Globus pallidus (tissue), 1 donor: ENCODE data around the gene FOXG1.
A peak's percentile ranks its signal among the peaks of the same experiment; 100 is the strongest.

Experiments used
- DNase-seq: peaks from one replicate; pipeline ENCODE4 v3.0.0-alpha.2; 2015; ENCODE audit warnings: low spot score

The FOXG1 gene

DNA sequence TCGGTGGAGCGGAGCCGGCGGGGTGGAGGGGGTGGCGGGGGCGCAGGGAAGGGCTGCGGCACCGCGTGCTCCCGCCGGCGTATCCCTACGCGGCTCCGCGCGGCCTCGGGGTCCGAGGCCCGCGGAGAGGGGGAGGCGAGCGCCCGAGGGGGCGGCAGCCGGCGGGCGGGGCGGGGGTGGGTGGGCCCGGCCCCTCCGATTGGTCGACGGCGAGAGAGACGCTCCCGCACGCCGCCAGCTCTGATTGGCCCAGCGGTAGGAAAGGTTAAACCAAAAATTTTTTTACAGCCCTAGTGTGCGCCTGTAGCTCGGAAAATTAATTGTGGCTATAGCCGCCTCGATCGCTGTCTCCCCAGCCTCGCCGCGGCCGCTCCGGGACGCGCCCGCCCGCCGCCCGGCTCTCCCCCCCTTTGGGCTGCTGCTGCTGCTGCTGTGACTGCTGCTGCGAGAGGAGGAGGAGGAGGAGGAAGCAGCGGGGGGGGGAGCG is at the start of gene FOXG1:
Gene FOXG1, plus strand, starts transcription at position 319 of the 487 bp plus-strand sequence. CDS start 493 bp downstream, outside the sequence.
- DNase-seq, result peak; percentile 52

DNA sequence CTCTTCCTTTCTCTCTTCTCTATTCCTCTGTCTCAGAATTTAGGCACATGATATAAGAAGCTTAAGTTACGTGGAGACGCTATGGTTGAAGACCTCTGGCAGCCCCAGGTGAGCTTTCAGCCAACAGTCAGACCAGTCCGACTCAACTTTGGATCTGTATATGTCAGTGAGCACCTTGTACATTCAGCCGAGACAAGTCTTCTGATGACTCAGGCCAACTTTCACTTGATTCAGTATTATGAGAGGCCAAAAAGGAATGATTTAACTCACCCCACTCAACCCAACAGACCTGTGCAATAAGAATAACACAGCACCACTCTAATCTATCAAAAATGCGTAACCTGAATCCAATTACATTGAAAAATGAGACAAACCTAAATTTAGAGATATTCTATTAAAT is 47.5 kb upstream of the FOXG1 start:
- DNase-seq, result no peak

- no peak for DNase-seq
Measured at GRCh38 chr14:28731358-28731757, 35.2 kb upstream of the FOXG1 start.

DNA sequence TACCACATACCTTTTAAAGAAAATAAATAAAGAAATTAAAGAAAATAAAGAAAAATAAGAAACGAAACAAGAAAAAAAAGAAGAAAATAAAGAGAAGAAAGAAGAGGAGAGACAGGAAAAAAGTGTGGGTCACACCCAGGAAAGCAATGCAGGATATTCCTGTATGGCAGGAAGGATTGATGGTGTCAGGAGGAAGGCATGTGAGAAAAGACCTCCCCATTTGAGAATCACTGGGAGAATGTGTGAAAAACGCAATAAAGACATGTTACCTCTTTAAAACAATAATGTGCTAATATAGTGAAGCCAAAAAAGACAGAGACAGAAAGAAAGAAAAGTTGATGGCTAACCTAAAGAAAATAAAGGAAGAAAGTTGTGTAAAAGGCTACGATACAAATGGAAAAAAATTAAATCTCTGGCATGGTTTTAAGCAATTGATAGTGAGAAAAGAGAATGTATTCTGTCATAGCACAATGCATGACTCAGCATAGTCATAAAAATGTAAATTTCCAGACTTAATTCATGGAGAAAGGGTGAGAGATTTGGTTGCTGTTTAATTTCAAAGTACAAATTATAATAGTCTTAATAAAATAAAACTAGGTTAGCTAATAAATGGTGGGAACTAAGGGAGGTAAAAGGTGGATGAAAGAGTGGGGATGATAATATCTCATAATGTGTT is 24.3 kb upstream of the FOXG1 start:
- DNase-seq, result no peak

DNA sequence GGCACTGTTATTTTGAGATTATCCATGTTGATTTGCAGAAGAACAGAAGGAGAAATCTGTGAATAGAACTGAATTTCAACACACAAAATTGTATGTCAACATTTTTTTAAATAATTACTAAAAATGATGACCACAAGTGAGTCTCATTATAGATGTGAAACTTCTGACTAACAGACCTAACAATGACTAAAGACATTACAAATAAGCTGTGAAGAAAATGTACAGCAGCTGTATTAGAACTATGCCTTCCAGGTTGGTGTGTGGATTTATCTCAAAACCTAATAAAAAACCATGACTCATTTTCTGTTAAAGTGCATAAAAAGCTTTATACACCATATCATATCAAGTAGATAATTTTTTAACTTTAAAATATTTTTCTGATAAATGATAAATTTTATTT is 22.5 kb upstream of the FOXG1 start:
- no peak for DNase-seq

- no peak for DNase-seq
Measured at GRCh38 chr14:28745176-28745575, 21.4 kb upstream of the FOXG1 start.

- no peak for DNase-seq
Measured at GRCh38 chr14:28746247-28746646, 20.3 kb upstream of the FOXG1 start.

- no peak for DNase-seq
Measured at GRCh38 chr14:28751467-28752058, 15.0 kb upstream of the FOXG1 start.

DNA sequence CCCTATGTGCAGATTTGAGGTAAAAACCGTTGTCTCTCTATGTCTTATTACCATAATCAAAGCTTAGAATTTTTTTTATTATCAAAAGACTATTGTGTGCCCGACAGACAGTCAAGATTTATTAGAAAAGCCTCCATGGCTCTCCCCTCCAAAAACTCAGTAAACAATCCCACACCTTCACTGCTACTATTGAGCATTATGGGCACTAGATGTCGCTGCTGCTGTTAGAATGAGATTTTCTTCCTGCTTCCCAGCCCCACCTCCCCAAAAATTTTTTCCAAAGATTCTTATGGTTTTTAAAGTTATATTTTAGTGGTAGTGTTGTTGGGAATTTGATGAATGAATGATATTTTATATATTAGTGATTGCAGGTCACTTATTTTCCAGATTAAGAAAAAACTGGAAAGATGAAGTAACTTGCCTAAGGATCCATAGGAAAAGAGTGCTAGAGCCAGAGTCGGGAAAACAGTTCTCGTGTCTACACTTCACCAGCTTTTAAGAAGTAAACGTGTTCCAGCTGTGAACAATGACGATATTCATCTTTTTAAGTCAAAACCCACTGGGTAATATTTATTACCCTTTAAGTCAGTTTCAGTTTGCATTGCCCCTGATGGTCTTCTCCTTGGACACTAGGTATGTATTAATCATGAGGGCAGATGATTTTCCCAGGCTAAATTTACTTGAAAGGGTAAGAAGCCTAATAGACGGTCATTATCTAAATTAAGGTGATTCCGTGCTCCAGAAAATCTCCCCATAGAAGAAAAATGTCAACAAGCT is 12.2 kb upstream of the FOXG1 start:
- DNase-seq, result peak; percentile 65

- no peak for DNase-seq
Measured at GRCh38 chr14:28755198-28755815, 11.3 kb upstream of the FOXG1 start.

DNA sequence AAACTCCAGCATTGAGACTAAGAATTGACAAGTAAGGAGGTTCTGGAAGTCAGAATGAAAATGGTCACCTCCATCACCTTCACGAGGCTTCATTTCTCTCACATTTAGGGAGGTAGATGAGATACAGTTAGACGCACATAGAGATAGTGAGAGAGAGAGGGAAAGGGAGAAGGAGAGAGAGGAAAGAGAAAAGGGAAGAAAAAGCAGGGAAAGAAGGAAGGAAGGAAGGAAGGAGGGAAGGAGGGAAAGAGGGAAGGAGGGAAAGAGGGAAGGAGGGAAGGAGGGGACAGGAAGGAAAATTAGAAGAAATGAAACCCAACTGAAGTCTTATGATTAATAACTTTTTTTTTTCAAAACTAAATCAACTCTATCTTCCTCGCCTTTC is 10.7 kb upstream of the FOXG1 start:
- DNase-seq, result no peak

DNA sequence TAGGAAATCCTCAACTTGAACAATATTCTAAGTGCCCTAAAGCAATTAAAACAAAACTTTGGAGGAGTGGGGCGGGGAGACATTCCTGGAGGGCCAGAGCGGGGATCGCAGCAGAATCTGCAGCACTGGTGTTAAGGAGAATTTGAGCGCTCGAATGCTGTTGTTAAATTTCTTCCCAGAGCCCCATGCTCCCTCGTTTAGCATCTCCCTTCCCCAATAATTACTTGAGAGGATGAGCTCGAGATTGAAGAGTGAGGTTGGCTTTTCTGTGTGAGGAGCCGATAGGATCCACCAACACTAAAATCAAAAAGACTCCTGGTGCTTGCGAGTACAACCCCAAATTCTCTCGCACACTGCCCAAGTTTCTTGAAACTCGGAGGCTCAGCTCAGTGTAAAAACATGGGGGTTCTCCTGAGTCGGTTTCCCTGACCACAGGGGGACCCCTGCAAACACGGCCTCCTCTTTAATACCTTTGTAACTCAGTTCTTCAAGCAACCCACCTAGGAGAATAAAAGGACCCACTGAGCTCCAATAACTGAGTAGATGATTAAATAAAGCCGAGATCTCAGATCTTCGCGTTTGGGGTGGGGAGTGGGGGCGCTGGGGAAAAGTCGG is 10.2 kb upstream of the FOXG1 start:
- no peak for DNase-seq

DNA sequence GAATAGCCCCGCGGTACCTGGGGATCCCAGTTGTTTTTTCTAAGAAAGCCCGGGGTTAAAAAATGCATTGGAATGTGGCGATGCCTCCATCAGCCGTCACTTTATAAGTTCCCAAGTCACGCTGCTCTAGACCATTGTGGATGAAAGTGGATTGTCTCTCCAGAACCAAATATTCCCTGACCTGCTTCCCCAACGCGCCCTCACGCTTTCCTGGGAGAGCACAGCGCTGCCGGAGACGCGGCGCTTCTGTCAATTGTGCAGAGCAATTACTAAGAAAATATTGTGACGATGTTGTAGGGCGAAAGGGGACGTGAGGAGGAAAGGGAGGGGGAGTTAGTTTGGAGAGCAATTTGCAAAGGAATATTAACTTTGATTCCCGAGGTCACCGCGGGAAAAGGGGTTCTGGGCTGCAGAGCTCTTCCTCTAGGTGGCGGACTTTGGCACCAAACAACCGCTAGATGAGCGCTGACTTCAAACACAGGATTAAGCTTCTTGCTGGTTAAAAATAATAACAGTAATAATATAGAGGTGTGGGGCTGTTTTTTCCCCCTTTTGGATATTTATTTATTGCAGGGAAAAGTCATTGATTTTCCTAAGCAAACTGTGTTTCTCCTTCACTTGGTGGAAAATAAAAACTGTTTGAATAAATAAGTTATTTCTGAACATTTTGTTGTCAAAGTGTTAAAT is 9.6 kb upstream of the FOXG1 start:
- DNase-seq, result no peak

GRCh38 chr14:28757786-28758185 is 8.8 kb upstream of the FOXG1 start:
- DNase-seq, result no peak

GRCh38 chr14:28758253-28758884 is 8.2 kb upstream of the FOXG1 start:
- DNase-seq, result no peak

DNA sequence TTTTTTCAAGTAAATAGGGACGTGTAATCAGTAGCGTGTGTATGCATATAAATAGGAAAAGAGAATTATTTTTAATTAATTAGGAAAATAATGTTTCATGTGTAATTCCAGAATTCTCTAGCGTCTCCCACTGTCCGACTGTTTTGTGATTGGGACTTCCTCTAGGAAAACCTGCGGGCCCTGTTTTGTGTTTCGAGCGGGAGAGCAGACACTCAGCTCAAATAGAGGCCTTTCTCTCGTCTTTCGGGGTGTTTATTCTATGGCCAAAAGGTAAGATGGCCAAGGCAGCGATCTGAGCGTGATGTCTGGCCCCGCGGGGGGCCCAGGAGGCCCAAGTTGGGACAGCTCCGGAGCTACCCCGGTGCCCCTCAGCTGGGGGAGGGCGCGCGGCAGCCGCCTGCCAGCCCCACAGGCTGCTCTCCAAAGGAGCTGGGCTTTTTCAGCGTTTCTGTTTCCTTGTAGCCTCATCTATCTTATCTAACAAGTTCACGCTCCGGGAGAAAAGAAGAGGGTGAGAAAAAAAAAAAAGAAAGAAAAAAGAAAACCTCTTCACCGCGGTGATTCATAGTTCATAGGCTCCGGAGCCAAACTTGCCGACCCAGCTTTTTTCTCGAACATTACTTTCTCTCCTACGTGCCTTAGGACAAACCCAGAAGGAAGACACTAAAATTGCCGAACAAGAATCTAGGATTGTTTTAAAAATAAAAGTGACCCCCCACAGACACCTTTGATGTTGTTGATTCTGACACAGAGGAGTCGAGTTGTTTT is 7.5 kb upstream of the FOXG1 start:
- DNase-seq, result no peak

DNA sequence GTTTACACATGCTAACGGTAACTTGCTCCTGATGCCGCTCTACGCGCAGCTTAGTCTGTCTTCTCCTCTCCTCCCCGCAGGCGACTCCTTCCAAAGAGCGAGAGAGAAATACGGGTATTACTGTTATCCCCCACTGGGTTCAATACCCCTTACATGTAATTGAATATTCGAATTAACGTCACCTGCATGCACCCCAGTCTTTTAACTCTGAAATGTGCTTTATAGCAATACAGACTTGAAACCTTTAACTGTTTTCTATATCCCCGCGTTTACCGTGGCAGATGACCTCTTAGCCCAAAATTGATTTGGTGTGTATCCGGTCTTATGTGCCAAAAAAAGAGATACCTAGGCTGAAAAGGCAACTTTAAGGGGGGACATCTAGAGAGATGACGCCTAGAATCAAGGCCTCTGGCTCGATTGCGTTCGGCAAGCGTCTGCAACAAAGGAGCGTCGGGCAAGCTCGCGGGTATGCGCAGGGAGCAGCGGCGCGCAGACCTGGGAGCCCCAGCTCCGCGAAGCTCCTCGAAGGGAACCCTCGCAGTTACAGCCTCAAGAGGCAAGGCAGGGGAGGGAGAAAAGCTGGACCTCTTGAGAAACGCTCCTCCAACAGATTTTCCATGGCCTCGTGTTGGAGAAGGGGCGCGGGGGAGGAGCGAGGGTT is 6.8 kb upstream of the FOXG1 start:
- DNase-seq, result no peak

GRCh38 chr14:28760431-28760996 is 6.1 kb upstream of the FOXG1 start:
- no peak for DNase-seq
